HG03060 (cell line): ENCODE data around the gene LRRC40.

Experiments used
- ATAC-seq: cut with Tn5 transposase; IDR thresholded peaks from one replicate; pipeline ENCODE4 v1.9.1; 2021; ENCODE audit warnings: low read depth, moderate number of reproducible peaks; ENCODE audit not compliant: unreplicated experiment

LRRC40 gene

DNA sequence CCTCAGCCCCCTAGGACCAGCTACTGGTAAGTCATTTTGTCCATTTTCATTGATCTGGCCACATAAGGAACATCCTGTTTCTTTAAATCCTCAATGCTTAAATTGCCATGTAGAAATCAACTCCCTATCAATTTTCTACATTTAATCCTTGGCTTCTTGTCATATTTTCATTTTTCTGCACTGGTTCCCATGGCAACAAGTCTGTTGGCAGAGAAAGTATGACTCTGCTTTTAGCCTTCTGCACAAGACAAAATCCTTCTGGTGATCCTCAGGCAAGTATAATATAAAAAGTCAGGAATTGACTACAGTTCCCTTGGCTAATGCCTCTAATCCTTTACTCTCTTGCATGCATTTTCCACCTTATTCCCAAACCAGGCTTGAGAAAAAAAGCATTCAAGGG lies 65.0 kb downstream of the LRRC40 start:
- ATAC-seq, result no peak

- no peak for ATAC-seq
Measured at GRCh38 chr1:70134148-70134547, 71.2 kb downstream of the LRRC40 start.

GRCh38 chr1:70117046-70117445 lies 88.3 kb downstream of the LRRC40 start:
- ATAC-seq, result no peak

- no peak for ATAC-seq
Measured at GRCh38 chr1:70115315-70115714, 90.1 kb downstream of the LRRC40 start.

GRCh38 chr1:70112838-70113237 lies 92.5 kb downstream of the LRRC40 start:
- no peak for ATAC-seq

DNA sequence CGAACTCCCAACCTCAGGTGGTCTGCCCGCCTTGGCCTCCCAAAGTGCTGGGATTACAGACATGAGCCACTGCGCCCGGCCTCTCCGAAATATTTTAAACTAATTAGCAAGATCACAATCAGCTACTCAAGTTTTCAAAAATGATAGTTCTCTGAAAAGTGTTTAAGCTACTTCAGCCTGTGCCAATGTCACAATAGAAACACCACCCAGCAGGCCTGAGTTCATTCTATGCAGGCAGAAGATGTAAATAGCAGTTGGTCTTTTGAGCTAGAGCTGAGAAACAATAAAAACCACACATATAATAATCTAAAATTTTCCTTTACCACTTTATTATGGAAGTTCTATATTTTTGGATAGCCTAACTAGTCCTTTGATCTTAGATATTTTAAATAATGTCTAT lies 96.1 kb downstream of the LRRC40 start:
- no peak for ATAC-seq

- no peak for ATAC-seq
Measured at GRCh38 chr1:70103770-70104169, 101.6 kb downstream of the LRRC40 start.

DNA sequence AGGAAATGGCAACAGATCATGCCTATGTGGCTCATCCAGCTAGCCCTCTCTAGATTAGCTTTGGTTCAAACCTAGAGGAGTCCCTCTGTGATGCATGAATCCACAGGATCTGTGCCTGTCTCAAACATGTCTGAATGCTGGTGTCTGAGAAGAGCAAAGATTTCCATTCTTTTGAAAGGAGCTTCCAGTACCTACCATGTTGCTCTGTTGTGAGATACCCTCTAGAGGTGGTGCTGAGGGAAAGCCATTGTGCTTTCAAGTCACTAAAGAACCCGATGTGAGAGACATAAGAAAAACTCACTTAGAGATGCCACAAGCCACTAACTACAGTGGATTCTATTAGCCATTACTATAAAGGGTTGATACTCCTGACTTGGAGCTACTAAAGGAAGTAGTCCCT lies 103.6 kb downstream of the LRRC40 start:
- ATAC-seq, result no peak

DNA sequence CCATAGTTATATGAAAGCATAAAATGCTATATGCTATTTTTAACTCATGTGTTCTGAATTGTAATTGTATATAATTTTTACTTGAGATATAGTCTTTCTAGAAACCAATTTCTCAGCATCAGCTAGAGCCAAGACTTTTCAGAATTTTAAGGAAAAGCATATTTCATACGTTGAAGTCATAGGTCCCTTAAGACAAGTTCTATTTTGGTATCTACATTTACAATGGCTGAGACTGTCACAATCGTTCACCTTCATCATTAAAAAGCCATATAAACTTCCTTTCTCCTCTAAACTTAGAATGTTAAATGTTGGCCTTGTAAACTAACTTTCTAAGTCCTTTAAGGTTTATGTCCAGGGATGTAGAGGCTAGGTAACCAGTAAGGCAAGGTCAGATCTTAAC lies 104.1 kb downstream of the LRRC40 start:
- no peak for ATAC-seq
